GM18858 (cell line): ENCODE results near the gene CALM1.

Experiments used
- ATAC-seq: cut with Tn5 transposase; IDR thresholded peaks from one replicate; pipeline ENCODE4 v1.9.1; 2021; ENCODE audit not compliant: unreplicated experiment

CALM1 gene

DNA sequence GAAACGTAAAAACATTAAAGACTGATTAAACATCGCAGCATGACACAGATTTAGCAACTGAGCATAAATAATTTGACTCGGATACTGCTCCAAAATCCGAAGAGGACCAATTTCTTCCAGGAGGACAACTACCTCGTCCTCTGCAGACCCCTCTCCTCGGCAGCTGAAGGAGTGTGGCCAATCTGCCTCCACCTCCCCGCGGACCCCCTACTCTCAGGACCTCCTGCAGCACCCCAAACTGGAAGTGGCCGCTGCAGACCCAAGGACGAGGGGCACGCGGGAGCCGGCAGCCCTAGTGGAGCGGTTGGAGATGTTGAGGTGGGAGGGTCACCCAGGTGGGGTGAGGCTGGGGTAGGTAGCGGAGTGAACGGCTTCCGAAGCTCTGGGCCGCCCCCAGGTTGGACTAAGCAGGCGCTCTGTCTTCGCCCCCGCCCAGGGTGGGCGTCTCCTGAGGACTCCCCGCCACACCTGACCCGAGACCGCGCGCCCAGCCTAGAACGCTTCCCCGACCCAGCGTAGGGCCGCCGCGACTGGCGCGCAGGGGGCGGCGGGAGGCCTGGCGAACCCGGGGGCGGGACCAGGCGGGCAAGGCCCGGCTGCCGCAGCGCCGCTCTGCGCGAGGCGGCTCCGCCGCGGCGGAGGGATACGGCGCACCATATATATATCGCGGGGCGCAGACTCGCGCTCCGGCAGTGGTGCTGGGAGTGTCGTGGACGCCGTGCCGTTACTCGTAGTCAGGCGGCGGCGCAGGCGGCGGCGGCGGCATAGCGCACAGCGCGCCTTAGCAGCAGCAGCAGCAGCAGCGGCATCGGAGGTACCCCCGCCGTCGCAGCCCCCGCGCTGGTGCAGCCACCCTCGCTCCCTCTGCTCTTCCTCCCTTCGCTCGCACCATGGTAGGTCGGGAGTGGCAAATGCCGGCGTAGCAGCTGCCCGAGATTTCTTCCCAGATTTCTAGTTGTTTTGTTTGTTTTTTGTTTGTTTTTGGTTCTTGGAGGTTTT is at the start of gene CALM1:
Gene CALM1 (plus strand): TSS at position 689 of the 999 bp plus-strand sequence. CDS start 202 bp downstream, at position 891.
- ATAC-seq, result peak; percentile 54

DNA sequence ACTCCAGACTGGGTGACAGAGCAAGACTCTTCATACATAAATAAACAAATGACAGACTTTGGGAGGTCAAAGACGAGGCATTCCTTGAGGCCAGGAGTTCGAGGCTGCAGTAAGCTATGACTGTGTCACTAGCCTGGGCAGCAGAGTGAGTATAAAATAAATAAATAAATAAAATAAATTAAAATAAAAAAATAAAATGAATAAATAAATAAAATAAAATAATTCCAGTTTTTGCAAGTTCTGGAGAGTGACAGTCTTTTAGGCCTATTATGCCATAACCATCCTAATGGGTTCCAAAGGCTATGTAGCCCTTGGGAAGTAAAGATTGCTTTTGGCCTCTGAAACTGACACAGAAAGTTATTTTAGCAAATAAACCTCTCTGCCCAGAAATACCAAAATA is 48.6 kb upstream of the CALM1 start:
- ATAC-seq, result no peak

DNA sequence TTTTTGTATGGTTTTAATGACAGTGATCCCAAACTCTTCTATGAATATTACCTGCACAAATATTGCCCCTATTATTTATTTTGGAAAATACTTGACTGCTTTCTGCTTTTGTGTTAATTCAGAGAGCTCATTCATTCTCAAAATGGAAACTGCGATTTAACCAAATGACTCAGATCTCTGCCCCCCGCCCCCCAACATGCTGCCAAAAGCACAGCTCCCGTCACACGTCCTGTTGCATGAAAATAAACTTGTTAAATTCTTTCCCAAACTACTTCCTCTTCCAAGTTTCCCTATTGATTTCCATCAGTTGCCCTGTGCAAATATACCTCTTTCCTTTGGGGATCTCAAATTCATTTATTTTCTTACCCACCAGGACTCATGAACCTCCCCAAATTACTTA is 47.1 kb upstream of the CALM1 start:
- no peak for ATAC-seq

DNA sequence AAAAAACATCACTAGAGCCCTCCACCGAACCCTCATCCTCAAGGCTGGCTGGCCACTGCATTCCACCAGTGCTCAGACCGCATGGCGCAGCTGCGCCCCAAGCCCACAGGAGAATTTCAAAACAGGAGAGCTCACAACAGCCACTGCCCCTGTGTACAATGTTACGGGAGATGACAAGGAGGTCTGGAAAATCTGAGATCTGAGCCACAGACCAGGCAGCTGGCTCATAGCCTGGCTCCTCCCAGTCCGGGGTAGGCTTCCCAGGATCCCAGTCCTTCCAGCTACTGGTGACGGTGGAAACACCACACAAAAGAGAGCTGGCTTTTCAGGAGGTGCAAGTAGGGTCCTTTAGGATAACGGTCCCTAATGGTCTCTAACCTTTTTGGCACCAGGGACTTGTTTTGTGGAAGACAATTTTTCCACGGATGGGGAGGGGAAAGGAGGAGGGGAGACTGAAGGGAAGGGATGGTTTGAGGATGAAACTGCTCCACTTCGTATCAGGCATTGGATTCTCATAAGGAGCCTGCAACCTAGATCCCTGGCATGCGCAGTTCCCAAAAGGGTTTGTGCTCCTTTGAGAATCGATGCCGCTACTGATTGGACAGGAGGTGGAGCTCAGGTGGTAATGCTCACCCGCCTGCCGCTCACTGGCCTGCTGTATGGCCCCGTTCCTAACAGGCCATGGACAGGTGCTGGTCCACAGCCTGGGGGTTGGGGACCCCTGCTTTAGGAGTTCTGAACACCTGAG is 42.1 kb upstream of the CALM1 start:
- no peak for ATAC-seq

DNA sequence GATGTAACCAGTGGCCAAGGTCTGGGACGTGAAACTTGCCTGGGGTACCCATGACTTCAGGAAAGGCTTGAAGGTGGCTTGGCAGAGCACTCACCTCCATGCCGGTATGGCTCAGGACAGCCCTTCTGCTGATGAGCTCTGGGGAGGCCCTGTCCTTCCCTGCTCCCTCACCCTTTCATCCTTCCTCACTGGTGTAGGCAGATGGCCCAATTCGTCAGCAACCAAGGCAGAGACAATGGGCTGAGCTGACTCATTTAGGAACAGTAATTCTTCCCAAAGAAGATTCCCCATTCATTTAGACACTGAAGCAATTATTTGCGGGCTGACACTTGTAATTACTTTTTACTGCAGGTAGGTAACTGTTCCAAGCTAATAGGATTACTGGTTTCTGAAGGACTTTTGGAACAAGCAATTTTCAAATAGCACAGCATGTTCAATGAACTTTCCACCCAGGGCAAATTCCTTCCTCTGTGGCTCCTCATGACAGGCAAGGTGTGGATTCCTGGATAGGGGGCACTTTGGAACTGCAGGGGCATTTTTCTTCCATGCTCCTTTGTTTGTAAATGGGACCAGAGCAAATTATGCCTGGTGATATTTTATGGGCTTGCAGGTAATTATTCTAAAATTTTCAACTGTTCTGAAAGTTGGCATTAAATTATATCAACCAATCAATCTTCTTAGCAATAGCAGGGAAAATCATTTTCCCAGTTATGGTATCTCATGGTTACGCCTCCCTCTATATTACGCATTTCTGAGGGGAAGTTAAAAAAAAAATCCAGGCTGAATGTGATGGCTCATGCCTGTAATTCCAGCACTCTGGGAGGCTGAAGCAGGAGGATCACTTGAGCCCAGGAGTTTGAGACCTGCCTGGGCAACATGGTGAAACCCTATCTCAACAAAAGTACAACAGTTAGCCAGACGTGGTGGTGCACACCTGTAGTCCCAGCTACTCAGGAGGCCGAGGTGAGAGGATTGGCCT is 41.0 kb upstream of the CALM1 start:
- no peak for ATAC-seq

DNA sequence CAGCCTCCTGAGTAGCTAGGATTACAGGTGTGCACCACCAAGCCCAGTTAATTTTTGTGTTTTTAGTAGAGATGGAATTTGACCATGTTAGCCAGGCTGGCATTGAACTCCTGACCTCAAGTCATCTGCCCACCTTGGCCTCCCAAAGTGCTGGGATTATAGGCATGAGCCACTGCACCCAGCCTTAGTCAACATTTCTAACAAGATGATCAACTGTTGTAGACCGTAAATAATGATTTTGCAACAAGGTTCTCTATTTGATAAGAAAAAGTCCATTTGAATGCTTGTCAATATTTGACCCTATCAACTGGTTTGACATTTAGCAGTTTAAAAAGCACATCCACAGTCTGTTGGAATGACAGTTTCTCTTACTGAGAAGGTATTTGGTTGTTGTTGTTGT is 39.9 kb upstream of the CALM1 start:
- ATAC-seq, result no peak

DNA sequence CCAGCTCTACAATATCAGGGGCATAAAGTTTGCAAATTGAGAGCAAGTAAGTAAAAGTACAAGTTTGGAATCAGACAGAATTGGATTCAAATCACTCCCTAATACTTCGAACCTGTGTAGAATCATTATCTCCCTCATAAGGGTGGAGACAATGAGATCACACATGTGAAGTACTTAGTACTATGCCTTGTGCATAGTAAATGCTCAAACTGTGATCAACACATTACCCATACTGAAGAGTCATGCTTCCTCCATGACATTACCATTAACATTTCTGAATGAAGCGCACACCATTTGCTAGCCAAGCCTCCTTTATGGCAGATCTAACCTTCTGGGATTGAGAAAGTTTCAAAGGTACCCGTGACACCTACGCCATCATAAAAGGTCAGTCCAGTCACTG is 38.5 kb upstream of the CALM1 start:
- ATAC-seq, result no peak

DNA sequence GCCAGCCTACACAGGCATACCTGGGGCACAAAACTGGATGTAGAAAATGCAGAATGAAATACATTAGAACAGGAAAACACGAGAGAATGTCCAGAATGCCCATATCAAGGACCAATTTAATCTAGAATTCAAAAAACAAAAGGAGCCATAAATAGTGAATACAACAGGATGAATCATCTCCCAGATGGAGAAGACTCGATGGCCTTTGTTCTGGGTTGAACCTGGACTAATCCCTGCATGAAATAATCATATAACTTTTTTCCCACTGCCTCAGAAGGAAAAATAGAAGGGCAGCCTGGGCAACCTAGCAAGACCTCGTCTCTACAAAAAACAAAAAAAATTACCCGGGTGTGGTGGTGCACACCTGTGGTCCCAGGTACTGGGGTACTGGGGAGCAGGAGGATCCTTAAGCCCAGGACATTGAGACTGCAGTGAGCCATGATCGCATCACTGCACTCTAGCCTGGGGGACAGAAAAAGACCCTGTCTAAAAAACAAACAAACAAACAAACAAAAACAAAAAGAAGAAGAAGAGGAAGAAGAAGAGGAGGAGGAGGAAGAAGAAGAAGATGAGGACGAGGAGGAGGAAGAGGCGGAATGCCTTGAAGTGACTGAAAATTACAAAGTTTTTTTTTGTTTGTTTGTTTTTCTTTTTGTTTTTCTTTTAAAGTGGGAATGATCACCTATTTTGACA is 34.8 kb upstream of the CALM1 start:
- ATAC-seq, result no peak

DNA sequence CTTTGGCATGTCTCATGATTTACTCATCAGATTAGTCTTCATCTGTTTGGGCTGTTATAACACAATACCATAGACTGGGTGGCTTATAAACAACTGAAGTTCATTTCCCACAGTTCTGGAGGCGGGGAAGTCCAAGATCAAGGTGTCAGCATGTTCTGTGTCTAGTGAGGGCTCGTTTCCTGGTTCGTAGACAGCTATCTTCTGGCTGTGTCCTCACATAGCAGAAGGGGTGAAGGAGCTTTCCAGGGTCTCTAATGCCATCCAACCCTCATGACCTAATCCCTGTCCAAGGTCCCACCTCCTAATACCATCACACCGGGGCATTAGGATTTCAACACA is 34.3 kb upstream of the CALM1 start:
- no peak for ATAC-seq

DNA sequence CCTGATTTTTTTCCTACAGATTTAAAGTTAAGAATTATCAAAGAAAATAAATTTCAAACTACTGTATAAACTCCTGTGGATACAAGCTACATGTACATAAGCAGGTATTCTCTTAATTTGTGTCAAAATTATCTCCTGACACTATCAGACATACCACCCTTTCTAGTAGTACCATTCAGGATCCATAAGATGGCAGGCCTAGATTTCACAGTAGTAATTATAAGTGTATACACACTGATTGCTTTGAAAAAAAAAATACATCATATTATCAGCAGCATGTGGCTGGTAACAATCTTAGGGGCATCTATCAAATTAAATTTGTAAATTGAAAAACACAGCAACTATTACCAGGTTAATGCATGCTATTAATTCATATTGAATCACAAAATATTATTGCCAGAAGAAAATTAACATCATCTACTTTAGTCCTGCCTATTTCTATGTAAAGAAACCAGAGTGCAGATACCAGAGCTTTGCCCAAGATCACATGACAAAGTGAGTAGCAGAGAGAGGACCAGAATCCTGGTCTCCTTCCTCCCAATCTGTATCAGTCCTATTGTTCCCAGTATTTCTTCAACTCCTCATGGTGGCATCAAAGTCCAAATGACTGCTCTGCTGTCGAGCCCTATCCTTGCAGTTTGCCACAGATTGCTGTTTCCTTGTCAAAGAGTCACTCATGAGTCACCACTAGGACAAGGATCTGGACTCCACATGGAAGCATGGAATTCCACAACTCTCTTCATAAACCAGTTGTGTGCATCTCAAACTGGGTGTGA is 27.7 kb upstream of the CALM1 start:
- no peak for ATAC-seq

DNA sequence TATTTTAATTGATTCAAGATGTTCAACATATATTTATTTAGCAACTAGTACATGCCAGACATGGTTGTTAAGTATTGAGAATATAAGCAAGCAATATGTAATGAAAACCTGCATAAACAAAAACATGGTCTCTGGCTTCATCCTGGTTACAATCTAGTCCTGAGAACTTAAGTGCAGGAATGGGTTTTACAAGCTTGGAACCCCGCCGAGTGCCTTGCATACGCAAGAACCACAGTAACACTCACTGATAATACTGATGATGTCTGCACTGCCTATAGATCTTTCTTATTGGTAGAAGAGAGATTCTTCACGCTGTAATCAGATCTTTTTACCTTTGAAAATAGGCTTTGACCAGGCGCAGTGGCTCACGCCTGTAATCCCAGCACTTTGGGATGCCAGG is 22.9 kb upstream of the CALM1 start:
- no peak for ATAC-seq

DNA sequence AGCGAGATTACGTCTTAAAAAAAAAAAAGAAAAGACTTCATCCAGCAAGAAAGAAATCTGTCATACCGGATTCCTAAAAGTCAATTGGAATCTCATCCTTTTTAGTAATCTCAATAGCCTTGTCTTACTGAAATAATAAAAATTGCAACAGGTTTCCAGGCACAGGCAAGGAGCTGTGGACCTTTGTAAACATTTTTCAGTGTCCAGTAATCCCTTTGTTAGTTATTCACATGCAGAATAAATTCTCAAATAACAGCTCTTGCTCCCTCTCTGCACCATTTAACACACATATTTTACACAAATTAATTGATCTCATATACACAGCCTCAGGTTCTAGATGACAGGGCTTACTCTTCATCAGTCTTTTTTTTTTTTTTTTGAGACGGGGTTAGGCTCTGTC is 22.0 kb upstream of the CALM1 start:
- ATAC-seq, result no peak

DNA sequence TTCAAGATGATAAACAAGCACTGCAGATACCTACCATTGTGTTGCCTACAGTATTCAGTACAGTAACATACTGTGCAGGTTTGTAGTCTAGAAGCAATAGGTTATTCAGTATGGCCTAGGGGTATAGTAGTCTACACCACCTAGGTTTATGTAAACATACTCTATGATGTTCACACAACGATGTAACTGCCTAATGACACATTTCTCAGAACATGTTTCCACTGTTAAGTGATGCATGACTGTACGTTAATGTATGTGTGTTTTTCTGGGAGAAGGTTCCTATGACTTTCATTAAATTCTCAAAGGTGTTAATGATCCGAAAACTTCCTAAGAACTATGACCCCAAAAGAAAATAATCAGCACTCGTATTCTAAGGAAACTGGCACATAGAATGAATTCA is 20.9 kb upstream of the CALM1 start:
- no peak for ATAC-seq

DNA sequence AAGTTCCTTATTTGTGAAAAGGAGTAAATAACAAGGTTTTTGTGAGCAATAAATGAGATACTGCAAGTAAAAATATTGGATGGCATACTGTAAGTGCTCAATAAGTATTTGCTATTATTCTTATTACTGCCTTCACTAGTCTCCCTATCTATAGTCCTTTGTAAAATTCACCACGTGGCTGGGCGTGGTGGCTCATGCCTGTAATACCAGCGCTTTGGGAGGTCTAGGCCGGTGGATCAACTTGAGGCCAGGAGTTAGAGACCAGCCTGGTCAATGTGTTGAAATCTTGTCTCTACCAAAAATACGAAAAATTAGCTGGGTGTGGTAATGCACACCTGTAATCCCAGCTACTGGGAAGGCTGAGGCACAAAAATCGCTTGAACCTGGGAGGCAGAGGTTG is 18.6 kb upstream of the CALM1 start:
- ATAC-seq, result no peak

DNA sequence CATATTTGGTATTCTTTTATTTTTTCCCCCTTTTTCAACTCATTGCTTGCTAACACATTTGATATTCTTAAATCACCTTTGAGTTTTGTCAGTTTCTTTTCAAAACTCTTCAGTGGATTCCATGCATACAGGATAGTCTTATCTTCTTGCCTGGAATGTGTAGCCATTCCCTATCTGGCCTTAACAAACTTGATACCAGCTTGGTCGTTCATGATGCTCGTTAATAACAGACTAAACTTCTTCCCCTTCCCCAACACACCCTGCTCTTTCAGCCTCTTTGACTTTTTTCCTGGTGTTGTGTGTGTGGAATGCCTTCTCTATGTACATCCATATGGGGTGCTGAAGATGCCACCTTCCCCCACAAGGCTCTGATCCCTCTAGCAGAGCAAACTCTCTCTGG is 17.7 kb upstream of the CALM1 start:
- no peak for ATAC-seq

DNA sequence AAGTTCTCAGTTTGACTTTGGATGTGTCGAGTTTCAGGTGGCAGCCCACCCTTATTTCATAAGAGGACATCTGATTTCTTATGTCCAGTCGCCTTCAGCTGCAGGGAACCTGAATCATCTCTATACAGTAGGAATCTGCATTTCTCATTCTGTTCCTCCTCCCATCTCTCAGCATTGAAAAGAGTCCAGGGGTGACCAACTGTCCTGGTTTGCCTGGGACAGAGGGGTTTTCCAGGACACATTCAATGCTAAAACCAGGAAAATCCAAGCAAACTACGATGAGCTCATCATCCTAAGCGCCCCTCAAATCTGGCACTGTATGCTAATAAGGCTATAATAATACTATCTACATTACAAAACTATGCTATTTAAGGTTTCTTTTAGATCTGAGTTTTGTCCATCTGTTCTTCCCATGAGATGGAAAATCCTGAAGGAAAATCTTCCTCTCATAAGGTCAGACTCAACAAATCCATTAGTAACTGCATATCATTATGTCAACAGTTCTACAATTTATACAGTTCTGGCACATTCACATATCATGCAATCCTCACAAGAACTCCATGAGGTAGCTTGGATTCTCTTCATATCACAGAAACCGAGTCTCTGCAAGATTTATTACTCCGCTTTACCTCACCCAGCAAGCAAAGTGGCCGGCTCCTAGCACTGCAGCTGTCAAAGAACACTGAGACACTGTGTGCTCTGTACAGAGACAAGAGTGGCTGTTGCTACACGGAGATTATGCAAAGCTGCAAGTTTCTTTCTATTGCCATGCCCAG is 15.6 kb upstream of the CALM1 start:
- ATAC-seq, result no peak

DNA sequence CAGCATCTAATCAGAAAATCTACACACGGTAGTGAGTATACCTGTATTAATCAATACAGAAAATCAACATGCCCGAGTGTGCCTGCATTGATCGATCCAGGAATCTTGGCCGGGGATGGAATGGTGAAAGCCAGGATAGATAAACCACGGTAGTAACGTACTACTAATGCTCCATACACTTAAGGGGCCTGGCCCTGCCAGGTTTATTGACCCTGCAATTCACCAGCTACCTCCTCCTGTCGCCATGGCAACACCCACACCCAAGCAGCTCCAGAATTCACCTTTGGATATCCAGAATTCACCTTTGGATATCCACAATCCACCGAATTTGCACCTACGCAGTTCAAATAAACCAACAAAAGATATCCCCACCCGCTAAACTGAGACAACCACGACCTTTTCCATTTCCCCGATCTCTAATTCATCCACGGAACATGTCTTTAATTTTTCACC is 14.8 kb upstream of the CALM1 start:
- no peak for ATAC-seq

DNA sequence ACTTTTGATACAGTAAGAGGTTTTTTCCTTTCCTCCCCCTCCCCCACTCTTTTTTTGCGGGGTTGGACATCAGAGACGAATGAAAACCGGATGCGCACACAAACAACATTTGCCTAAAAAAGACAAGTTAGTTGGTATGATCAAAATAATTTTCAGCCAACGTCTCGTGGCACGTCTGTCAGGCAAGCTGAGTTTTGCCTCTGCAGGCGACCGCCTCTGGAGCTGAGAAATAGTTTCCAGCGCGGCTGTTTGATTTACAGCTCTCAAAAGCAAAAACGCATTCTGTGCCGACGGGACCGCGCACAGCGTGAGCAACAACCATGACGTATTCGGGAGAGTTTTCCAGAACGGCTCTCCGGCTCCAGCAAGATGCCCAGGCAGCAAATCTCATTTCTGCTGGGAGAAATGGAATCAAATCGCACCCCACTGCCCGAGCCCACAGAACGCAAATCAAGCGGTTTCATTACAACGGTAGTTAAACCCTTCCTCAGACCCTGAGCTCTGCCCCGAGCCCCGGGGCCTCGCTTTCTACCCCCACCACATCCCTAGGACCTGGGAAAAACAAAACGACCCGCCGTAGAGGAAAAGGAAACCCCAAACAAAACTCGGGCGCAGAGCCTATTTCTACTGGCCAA is 14.2 kb upstream of the CALM1 start:
- no peak for ATAC-seq
